Neural cell (in vitro differentiated cells): ENCODE data around the gene APOE. TPM values are rescaled to one million over a fixed set of nuclear protein-coding genes. Genes with fewer than 3 reads are reported as not detected.

Experiments used
- H2AFZ ChIP-seq: fragments of 200-600, 300-800 bp; sonication (generic), shearing (Covaris generic); 2 replicates; pipeline ENCODE4 v1.6.0; 2014; ENCODE audit warnings: low read depth, mild to moderate bottlenecking, antibody characterized with exemption, low read length, moderate library complexity
- H3F3A ChIP-seq: fragments of 200-600 bp; shearing (Covaris generic); 2 replicates; pipeline ENCODE4 v1.6.1; 2016; ENCODE audit warnings: mild to moderate bottlenecking, moderate library complexity, mixed read lengths, antibody characterized with exemption, low read length; ENCODE audit not compliant: insufficient read depth, poor library complexity, severe bottlenecking
- H3K27ac ChIP-seq: fragments of 200-600, 300-800 bp; sonication (generic), shearing (Covaris generic); 2 replicates; pipeline ENCODE4 v1.5.1; 2014; ENCODE audit warnings: mild to moderate bottlenecking, low read length, moderate library complexity
- H3K27me3 ChIP-seq: fragments of 300-800, 200-600 bp; sonication (generic), shearing (Covaris generic); 2 replicates; pipeline ENCODE4 v1.6.0; 2014; ENCODE audit warnings: mild to moderate bottlenecking, low read depth, low read length, moderate library complexity; ENCODE audit not compliant: insufficient read depth
- H3K36me3 ChIP-seq: fragments of 300-800, 200-600 bp; sonication (generic), shearing (Covaris generic); 2 replicates; pipeline ENCODE4 v1.5.1; 2014; ENCODE audit warnings: mild to moderate bottlenecking, antibody characterized with exemption, low read length, moderate library complexity; ENCODE audit not compliant: insufficient read depth
- H3K4me2 ChIP-seq: fragments of 300-800, 200-600 bp; sonication (generic), shearing (Covaris generic); 2 replicates; pipeline ENCODE4 v1.6.0; 2014; ENCODE audit warnings: mild to moderate bottlenecking, low read length
- H3K4me3 ChIP-seq: fragments of 300-800, 200-600 bp; sonication (generic), shearing (Covaris generic); 2 replicates; pipeline ENCODE4 v1.5.1; 2014; ENCODE audit warnings: mild to moderate bottlenecking, low read length, moderate library complexity
- H3K79me2 ChIP-seq: fragments of 200-600 bp; shearing (Covaris generic); replicated peaks from 2 replicates; pipeline ENCODE4 v1.6.0; 2014; ENCODE audit warnings: mild to moderate bottlenecking, low read length, moderate library complexity; ENCODE audit not compliant: insufficient read depth
- H3K9ac ChIP-seq: fragments of 300-800, 200-600 bp; sonication (generic), shearing (Covaris generic); 2 replicates; pipeline ENCODE4 v1.6.1; 2016; ENCODE audit warnings: mild to moderate bottlenecking, low read length, mixed read lengths
- H3K9me2 ChIP-seq: fragments of 200-600 bp; shearing (Covaris generic); 2 replicates; pipeline ENCODE4 v1.6.1; 2016; ENCODE audit warnings: mild to moderate bottlenecking, low read length, mixed read lengths; ENCODE audit not compliant: insufficient read depth
- H3K9me3 ChIP-seq: fragments of 200-600, 300-800 bp; sonication (generic), shearing (Covaris generic); 2 replicates; pipeline ENCODE4 v1.6.1; 2016; ENCODE audit warnings: mild to moderate bottlenecking, mixed run types, low read length, moderate library complexity, mixed read lengths
- H4K20me1 ChIP-seq: fragments of 200-600 bp; shearing (Covaris generic); 2 replicates; pipeline ENCODE4 v1.6.1; 2016; ENCODE audit warnings: mild to moderate bottlenecking, mixed run types; ENCODE audit not compliant: insufficient read depth
- CTCF ChIP-seq: fragments of 450-650 bp; IDR thresholded peaks from 2 replicates; pipeline ENCODE4 v1.5.1; 2014; ENCODE audit warnings: antibody characterized with exemption, mild to moderate bottlenecking, moderate library complexity; ENCODE audit not compliant: poor library complexity, severe bottlenecking
- EP300 ChIP-seq: fragments of 450-650 bp; conservative IDR thresholded peaks from 2 replicates; pipeline ENCODE4 v1.6.1; 2014; ENCODE audit warnings: antibody characterized with exemption, mild to moderate bottlenecking, moderate library complexity; ENCODE audit not compliant: poor library complexity, severe bottlenecking
- EZH2 ChIP-seq: fragments of 200-600, 300-800 bp; shearing (Covaris generic), sonication (generic); IDR thresholded peaks from 2 replicates; pipeline ENCODE4 v1.6.1; 2014; ENCODE audit warnings: antibody characterized with exemption, low read length, borderline replicate concordance, mild to moderate bottlenecking; ENCODE audit not compliant: insufficient read depth, poor library complexity, severe bottlenecking
- MXI1 ChIP-seq: fragments of 450-650 bp; conservative IDR thresholded peaks from 2 replicates; pipeline ENCODE4 v1.6.1; 2014; ENCODE audit warnings: antibody characterized with exemption, mild to moderate bottlenecking; ENCODE audit not compliant: poor library complexity, severe bottlenecking
- POLR2AphosphoS5 ChIP-seq: IDR thresholded peaks from 2 replicates; pipeline ENCODE4 v1.6.1; 2012
- RAD21 ChIP-seq: fragments of 450-650 bp; conservative IDR thresholded peaks from 2 replicates; pipeline ENCODE4 v1.6.1; 2014; ENCODE audit warnings: antibody characterized with exemption, mild to moderate bottlenecking, moderate library complexity
- SMC3 ChIP-seq: fragments of 450-650 bp; conservative IDR thresholded peaks from 2 replicates; pipeline ENCODE4 v1.6.1; 2014; ENCODE audit warnings: antibody characterized with exemption, mild to moderate bottlenecking, moderate library complexity; ENCODE audit not compliant: poor library complexity
- TAF1 ChIP-seq: IDR thresholded peaks from 2 replicates; pipeline ENCODE4 v1.6.1; 2012; ENCODE audit warnings: low read depth
- polyA plus RNA-seq: library from polyadenylated mRNA; depleted of rRNA; stranded (reverse); fragments of >200 nt; gene quantifications from 2 replicates; pipeline ENCODE4 v1.2.3, GENCODE V29; 2014
- TF ChIP-seq, protein P1 (sequence below): IDR thresholded peaks from 2 replicates; pipeline ENCODE4 v1.6.1; 2012; ENCODE audit warnings: borderline replicate concordance

APOE gene
- polyA plus RNA-seq, 1 donor from 2014 or later, result 8.7 TPM

DNA sequence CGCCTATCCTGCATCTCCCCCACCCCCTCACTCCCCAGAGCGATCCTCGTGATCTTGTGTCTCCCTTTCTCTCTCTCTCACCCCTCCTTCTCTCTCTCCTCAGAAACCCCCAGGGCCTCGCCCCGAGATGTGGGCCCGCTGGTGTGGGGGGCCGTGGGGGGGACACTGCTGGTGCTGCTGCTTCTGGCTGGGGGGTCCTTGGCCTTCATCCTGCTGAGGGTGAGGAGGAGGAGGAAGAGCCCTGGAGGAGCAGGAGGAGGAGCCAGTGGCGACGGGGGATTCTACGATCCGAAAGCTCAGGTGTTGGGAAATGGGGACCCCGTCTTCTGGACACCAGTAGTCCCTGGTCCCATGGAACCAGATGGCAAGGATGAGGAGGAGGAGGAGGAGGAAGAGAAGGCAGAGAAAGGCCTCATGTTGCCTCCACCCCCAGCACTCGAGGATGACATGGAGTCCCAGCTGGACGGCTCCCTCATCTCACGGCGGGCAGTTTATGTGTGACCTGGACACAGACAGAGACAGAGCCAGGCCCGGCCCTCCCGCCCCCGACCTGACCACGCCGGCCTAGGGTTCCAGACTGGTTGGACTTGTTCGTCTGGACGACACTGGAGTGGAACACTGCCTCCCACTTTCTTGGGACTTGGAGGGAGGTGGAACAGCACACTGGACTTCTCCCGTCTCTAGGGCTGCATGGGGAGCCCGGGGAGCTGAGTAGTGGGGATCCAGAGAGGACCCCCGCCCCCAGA, 27.3 kb upstream of the APOE start:
- H3K9me3 ChIP-seq, result no peaks in the 10 kb centered on the region
- TF ChIP-seq, protein P1, sequence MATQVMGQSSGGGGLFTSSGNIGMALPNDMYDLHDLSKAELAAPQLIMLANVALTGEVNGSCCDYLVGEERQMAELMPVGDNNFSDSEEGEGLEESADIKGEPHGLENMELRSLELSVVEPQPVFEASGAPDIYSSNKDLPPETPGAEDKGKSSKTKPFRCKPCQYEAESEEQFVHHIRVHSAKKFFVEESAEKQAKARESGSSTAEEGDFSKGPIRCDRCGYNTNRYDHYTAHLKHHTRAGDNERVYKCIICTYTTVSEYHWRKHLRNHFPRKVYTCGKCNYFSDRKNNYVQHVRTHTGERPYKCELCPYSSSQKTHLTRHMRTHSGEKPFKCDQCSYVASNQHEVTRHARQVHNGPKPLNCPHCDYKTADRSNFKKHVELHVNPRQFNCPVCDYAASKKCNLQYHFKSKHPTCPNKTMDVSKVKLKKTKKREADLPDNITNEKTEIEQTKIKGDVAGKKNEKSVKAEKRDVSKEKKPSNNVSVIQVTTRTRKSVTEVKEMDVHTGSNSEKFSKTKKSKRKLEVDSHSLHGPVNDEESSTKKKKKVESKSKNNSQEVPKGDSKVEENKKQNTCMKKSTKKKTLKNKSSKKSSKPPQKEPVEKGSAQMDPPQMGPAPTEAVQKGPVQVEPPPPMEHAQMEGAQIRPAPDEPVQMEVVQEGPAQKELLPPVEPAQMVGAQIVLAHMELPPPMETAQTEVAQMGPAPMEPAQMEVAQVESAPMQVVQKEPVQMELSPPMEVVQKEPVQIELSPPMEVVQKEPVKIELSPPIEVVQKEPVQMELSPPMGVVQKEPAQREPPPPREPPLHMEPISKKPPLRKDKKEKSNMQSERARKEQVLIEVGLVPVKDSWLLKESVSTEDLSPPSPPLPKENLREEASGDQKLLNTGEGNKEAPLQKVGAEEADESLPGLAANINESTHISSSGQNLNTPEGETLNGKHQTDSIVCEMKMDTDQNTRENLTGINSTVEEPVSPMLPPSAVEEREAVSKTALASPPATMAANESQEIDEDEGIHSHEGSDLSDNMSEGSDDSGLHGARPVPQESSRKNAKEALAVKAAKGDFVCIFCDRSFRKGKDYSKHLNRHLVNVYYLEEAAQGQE, result no peak
- TF ChIP-seq EZH2, result no peak
- TF ChIP-seq RAD21, result no peak
- no peak for TF ChIP-seq CTCF
- no peak for TF ChIP-seq EP300
- TF ChIP-seq TAF1, result no peak
- no peak for TF ChIP-seq POLR2AphosphoS5
- no peak for TF ChIP-seq MXI1
- no peaks in the 10 kb centered on the region for H3K27me3 ChIP-seq
- H3K79me2 ChIP-seq, result no peaks in the 10 kb centered on the region
- no peaks in the 10 kb centered on the region for H3K9me2 ChIP-seq
- H4K20me1 ChIP-seq, result no peaks in the 10 kb centered on the region
- no peak overlapping the region for H3K4me2 ChIP-seq
- no peak overlapping the region for H3K27ac ChIP-seq
- no peak overlapping the region for H3K9ac ChIP-seq
- no peaks in the 10 kb centered on the region for H3F3A ChIP-seq
- H3K36me3 ChIP-seq, result no peaks in the 10 kb centered on the region
- H3K4me3 ChIP-seq, result no peak overlapping the region
- no peak overlapping the region for H2AFZ ChIP-seq

- Histone ChIP-seq H3K9me3 (no peaks in the 10 kb centered on the region), H3K9me2 (no peaks in the 10 kb centered on the region), H3K79me2 (no peaks in the 10 kb centered on the region), H3K4me2 (no peak overlapping the region), H4K20me1 (no peaks in the 10 kb centered on the region), H3F3A (no peaks in the 10 kb centered on the region), H3K4me3 (no peak overlapping the region), H3K27ac (no peak overlapping the region), H3K36me3 (no peaks in the 10 kb centered on the region), H2AFZ (no peak overlapping the region), H3K27me3 (no peaks in the 10 kb centered on the region), H3K9ac (no peak overlapping the region)
- no peak for TF ChIP-seq EZH2
- no peak for TF ChIP-seq EP300
- no peak for TF ChIP-seq POLR2AphosphoS5
- no peak for TF ChIP-seq MXI1
- no peak for TF ChIP-seq RAD21
- TF ChIP-seq CTCF, result no peak
- TF ChIP-seq SMC3, result no peak
- TF ChIP-seq TAF1, result no peak
- TF ChIP-seq, protein P1, result no peak
These were observed 26.1 kb upstream of the APOE start for GRCh38 chr19:44879309-44880065.
